GM19468 (cell line): Measurements from ENCODE around the gene PXMP4.
"Not testable (repeated sequence)": the region's sequence is repeated elsewhere in the genome, so short reads cannot be mapped to it uniquely, and the experiment has no call there.

Experiments used
- ATAC-seq: cut with Tn5 transposase; IDR thresholded peaks from one replicate; pipeline ENCODE4 v1.9.1; 2021; ENCODE audit warnings: mild to moderate bottlenecking, moderate library complexity, moderate number of reproducible peaks; ENCODE audit not compliant: unreplicated experiment; ENCODE audit errors: extremely low read depth

The PXMP4 gene

DNA sequence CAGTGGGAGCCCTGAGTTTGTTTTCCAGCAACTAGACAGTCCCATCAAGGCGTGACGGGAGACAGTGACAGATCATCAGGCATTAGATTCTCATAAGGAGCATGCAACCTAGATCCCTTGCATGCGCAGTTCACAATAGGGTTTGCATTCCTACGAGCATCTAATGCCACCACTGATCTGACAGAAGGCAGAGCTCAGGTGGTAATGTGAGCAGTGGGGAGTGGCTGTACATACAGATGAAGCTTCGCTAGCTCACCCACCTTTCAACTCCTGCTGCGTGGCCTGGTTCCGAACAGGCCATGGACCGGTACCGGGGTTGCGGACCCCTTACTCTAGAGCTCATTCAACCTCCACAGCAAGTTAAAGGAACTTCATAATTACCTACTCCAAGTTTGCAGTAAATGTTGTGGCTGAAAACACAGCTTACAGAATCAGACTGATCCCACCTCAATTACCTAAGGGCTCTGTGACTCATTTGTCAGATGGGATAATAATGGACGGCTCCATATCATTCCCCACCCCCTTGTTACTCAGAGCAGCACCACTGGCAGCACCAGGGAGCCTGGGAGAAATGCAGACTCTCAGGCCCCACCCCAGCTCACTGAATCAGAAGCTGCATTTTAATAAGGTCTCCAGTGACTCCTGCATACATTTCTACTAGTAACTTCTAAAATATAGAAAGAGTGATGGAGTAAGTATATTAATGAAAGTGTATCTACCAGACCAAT is 15.7 kb downstream of the PXMP4 start:
- ATAC-seq, result no peak

DNA sequence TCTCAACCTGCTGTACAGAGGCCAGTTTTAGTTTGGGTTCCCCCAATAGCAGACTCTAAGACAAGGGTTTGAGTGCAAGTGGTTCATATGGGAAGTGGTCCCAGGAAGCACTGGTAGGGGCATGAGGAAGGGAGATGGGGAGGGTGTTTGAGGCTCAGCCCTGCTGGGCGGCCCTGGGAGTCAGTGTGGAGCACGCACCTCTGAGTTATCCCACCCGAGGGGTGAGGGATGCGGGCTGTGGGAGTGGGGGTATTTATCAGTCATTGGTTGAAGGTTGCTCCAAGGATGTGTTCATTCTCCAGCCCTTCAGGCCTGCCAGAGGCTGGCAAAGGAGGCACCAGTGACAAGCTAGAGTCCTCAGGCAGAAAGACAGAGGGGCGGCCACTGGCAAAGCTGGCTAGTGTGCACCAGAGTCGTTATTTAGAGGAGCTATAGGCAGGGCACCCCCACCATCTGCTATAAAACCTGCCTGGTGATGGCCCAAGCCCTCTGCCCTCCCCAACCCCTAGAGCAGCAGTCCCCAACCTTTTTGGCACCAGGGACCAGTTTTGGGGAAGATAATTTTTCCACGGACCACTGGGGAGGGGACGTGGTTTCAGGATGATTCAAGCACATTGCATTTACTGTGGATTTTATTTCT is 16.5 kb downstream of the PXMP4 start:
- ATAC-seq, result no peak

GRCh38 chr20:33702861-33703260 is 17.2 kb downstream of the PXMP4 start:
- ATAC-seq, result no peak

DNA sequence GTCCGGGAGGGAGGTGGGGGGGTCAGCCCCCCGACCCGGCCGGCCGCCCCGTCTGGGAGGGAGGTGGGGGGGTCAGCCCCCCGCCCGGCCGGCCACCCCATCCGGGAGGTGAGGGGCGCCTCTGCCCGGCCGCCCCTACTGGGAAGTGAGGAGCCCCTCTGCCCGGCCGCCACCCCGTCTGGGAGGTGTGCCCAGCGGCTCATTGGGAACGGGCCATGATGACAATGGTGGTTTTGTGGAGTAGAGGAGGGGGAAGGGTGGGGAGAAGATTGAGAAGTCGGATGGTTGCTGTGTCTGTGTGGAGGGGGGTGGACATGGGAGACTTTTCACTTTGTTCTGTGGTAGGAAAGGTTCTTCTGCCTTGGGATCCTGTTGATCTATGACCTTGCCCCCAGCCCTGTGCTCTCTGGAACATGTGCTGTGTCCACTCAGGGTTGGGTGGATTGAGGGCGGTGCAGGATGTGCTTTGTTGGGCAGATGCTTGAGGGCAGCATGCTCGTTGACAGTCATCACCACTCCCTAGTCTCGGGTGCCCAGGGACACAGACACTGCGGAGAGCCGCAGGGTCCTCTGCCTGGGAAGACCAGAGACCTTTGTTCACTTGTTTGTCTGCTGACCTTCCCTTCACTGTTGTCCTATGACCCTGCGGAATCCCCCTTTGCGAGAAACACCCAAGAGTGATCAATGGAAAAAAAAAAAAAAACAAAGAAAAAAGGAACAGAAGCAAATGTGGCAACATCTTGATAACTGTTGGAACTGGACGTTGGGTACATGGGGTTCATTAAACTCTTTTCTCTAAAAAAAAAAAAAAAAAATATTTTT is 18.3 kb downstream of the PXMP4 start:
- ATAC-seq, result no peak

- ATAC-seq, result not testable (repeated sequence)
Measured at GRCh38 chr20:33700696-33701441, 19.2 kb downstream of the PXMP4 start.

- not testable (repeated sequence) for ATAC-seq
Measured at GRCh38 chr20:33698966-33699365, 21.1 kb downstream of the PXMP4 start.

DNA sequence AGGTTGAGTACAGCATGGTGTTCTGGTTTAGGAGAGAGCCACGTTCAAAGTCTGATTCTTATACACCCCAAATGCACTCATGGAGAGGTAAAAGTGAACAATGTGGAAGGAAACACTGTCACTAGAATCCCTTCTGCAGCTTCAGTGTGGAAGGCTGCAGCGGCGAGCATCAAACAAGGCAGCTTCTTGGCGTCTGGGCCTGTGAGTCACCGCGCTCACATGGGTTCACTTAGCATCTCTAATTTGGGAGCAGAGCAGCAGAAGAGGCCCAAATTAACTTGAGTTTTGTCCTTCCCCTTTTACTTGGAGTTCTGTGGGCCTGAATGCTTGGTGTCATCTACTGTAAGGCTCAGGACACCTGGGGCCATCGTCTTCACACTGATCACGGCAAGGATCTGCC is 23.0 kb downstream of the PXMP4 start:
- no peak for ATAC-seq

DNA sequence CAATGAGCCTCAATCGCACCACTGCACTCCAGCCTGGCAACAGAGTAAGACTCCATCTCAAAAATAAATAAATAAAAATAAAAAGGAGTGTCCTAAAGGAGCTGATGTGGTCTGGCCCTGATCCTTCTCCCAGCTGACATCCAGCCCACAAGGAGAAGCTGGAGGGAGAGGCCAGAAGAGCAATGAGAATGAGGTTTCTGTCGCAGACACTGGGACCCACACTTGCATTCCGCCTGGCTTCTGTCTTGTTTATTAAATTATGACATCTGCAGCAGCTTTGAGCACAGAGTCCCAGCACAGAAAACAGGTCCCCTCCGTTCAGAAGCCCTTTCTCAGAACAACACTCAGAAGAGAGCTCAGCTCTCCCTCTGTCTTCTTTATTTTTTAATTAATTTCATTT is 23.7 kb downstream of the PXMP4 start:
- ATAC-seq, result no peak

GRCh38 chr20:33694639-33695012 is 25.5 kb downstream of the PXMP4 start:
- no peak for ATAC-seq

GRCh38 chr20:33693741-33694638 is 26.1 kb downstream of the PXMP4 start:
- no peak for ATAC-seq

DNA sequence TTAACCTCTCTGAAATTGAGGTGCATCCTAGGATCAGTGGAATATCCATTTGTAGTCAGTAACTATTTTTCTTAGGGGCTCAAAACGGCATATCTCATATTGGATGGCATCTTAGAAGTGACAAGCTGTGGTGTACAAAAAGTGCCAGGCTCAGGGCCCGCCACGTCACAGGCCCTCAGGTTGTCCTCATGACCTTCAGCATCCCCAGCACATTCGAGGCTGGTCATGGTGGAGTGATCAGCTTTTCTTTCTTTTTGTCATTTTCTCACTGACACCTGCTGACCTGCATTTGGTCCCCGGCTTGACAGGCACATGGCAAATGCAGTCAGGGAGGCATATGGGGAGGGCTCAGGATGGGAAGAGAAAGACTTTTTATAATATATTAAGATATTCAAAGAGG is 26.8 kb downstream of the PXMP4 start:
- ATAC-seq, result no peak

GRCh38 chr20:33689973-33690372 is 30.1 kb downstream of the PXMP4 start:
- no peak for ATAC-seq

GRCh38 chr20:33689493-33689892 is 30.6 kb downstream of the PXMP4 start:
- ATAC-seq, result no peak

DNA sequence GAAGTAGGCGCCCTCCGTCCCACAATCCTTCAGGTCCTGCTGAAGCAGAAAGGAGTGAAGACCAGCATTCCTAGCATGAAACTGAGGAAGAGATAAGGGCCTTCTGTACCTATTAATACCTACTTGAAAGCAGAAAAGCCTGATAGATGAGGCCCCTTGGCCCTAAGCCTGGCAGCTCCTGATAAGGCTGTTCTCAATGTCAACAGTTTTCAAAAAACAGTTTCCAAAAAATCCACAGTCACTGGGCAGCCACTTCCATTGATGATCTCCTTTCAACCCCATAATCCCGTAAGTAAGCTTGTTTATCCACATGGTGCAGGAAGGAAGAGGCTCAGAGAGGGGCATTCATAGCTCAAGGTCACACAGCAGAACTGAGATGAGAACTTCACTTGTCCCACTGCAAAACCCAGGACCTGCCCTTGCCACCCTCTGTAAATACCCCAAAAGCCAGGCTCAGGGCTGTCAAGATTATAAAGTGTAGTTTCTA is 31.1 kb downstream of the PXMP4 start:
- ATAC-seq, result no peak

- ATAC-seq, result no peak
Measured at GRCh38 chr20:33687993-33688937, 31.8 kb downstream of the PXMP4 start.

DNA sequence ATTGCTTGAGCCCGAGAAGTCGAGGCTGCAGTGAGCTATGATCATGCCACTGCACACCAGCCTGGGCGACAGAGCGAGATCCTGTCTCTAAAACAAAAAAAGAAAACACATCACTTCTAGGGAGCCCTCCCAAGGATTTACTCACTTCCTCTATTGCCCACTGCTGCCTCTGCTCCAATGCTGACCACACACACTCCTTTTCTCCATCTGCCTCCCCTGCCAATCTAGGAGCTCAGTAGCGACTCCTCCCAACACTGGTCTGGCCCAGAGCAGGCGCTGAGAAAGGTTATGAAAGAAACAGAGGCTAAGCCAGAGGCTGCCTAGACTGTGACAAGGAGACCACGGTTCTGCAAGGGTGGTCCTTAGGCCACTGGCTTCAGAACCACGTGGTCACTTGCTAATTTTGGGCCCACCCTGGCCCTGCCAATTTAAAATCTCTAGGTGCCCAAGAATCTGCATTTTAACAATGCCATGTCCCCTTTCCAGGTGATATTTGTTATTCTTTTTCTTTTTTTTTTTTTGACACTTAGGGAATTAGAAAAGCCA is 32.7 kb downstream of the PXMP4 start:
- no peak for ATAC-seq

- no peak for ATAC-seq
Measured at GRCh38 chr20:33686984-33687366, 33.1 kb downstream of the PXMP4 start.
